ENCODE measurements around the gene SNRNP70.
A peak's percentile ranks its signal among the peaks of the same experiment; 100 is the strongest.
"Not testable (repeated sequence)": the region's sequence is repeated elsewhere in the genome, so short reads cannot be mapped to it uniquely, and the experiment has no call there.

The SNRNP70 gene

GRCh38 chr19:49074869-49075268 lies 10.4 kb upstream of the SNRNP70 start:
- H3K9me3 Mint-ChIP-seq; H3K27ac Mint-ChIP-seq; H3K36me3 Mint-ChIP-seq; H3K4me3 Mint-ChIP-seq; DNase-seq (ENCODE audit: low spot score in 2 of 2); ATAC-seq (ENCODE audit: low read depth); H3K4me1 Mint-ChIP-seq: not testable (repeated sequence)
- peaks cover 25% of the 10 kb centered on the region for H3K27me3 Mint-ChIP-seq

- H3K9me3 Mint-ChIP-seq: no peaks in the 10 kb centered on the region
- peaks cover 12% of the 10 kb centered on the region for H3K27me3 Mint-ChIP-seq
- H3K4me3 Mint-ChIP-seq: no peak overlapping the region
- H3K36me3 Mint-ChIP-seq: no peaks in the 10 kb centered on the region
- H3K27ac Mint-ChIP-seq: no peak overlapping the region
- DNase-seq (ENCODE audit: low spot score in 2 of 2): no peak
- peaks cover 2% of the 10 kb centered on the region for H3K4me1 Mint-ChIP-seq
- no peak for ATAC-seq (ENCODE audit: low read depth)
Measured at GRCh38 chr19:49080392-49080791, 4.9 kb upstream of the SNRNP70 start.

- H3K36me3 Mint-ChIP-seq: no peaks in the 10 kb centered on the region
- ATAC-seq (ENCODE audit: low read depth): no peak
- no peaks in the 10 kb centered on the region for H3K9me3 Mint-ChIP-seq
- H3K27me3 Mint-ChIP-seq: peaks cover 8% of the 10 kb centered on the region
- peaks cover 4% of the 10 kb centered on the region for H3K4me1 Mint-ChIP-seq
- DNase-seq (ENCODE audit: low spot score in 2 of 2): no peak
- no peak overlapping the region for H3K4me3 Mint-ChIP-seq
- no peak overlapping the region for H3K27ac Mint-ChIP-seq
Measured at GRCh38 chr19:49081273-49081672, 4.0 kb upstream of the SNRNP70 start.

GRCh38 chr19:49084206-49085019 lies 838 bp upstream of the SNRNP70 start:
- Mint-ChIP-seq H3K27me3 (peaks cover 6% of the 10 kb centered on the region), H3K4me1 (peaks cover 14% of the 10 kb centered on the region), H3K36me3 (peaks cover 7% of the 10 kb centered on the region), H3K27ac (peak overlapping the region; percentile 77), H3K9me3 (no peaks in the 10 kb centered on the region), H3K4me3 (peak overlapping the region; percentile 94)
- ATAC-seq (ENCODE audit: low read depth): no peak
- no peak for DNase-seq (ENCODE audit: low spot score in 2 of 2)

GRCh38 chr19:49085868-49086232 lies 599 bp downstream of the SNRNP70 start:
- Mint-ChIP-seq H3K4me3 (peak overlapping the region; percentile 94), H3K4me1 (peaks cover 14% of the 10 kb centered on the region), H3K27me3 (peaks cover 2% of the 10 kb centered on the region), H3K36me3 (peaks cover 12% of the 10 kb centered on the region), H3K9me3 (no peaks in the 10 kb centered on the region), H3K27ac (peak overlapping the region; percentile 77)
- DNase-seq (ENCODE audit: low spot score in 2 of 2): no peak
- no peak for ATAC-seq (ENCODE audit: low read depth)

- H3K27ac Mint-ChIP-seq: peak overlapping the region; percentile 77
- H3K27me3 Mint-ChIP-seq: peaks cover 2% of the 10 kb centered on the region
- no peaks in the 10 kb centered on the region for H3K9me3 Mint-ChIP-seq
- ATAC-seq (ENCODE audit: low read depth) (no peak), DNase-seq (ENCODE audit: low spot score in 2 of 2) (no peak)
- H3K4me1 Mint-ChIP-seq: peaks cover 14% of the 10 kb centered on the region
- peaks cover 15% of the 10 kb centered on the region for H3K36me3 Mint-ChIP-seq
- peak overlapping the region; percentile 94 for H3K4me3 Mint-ChIP-seq
Measured at GRCh38 chr19:49086296-49086695, 1.0 kb downstream of the SNRNP70 start.

GRCh38 chr19:49091391-49092038 lies 6.3 kb downstream of the SNRNP70 start:
- no peak for DNase-seq (ENCODE audit: low spot score in 2 of 2)
- peaks cover 31% of the 10 kb centered on the region for H3K36me3 Mint-ChIP-seq
- no peak overlapping the region for H3K4me3 Mint-ChIP-seq
- H3K27ac Mint-ChIP-seq: no peak overlapping the region
- no peak for ATAC-seq (ENCODE audit: low read depth)
- H3K9me3 Mint-ChIP-seq: no peaks in the 10 kb centered on the region
- no peaks in the 10 kb centered on the region for H3K27me3 Mint-ChIP-seq
- peaks cover 8% of the 10 kb centered on the region for H3K4me1 Mint-ChIP-seq

GRCh38 chr19:49092686-49093085 lies 7.4 kb downstream of the SNRNP70 start:
- H3K4me3 Mint-ChIP-seq: no peak overlapping the region

GRCh38 chr19:49094505-49095482 lies 9.5 kb downstream of the SNRNP70 start:
- H3K9me3 Mint-ChIP-seq: no peaks in the 10 kb centered on the region
- DNase-seq (ENCODE audit: low spot score in 2 of 2): no peak
- H3K27ac Mint-ChIP-seq: peak overlapping the region; percentile 35

More at GRCh38 chr19:49092686-49093085, 7.4 kb downstream of the SNRNP70 start:
- Mint-ChIP-seq H3K36me3 (peaks cover 26% of the 10 kb centered on the region), H3K27me3 (no peaks in the 10 kb centered on the region), H3K9me3 (no peaks in the 10 kb centered on the region), H3K27ac (no peak overlapping the region), H3K4me1 (no peaks in the 10 kb centered on the region)
- ATAC-seq (ENCODE audit: low read depth): no peak
- no peak for DNase-seq (ENCODE audit: low spot score in 2 of 2)

GRCh38 chr19:49097453-49098288 lies 12.4 kb downstream of the SNRNP70 start:
- peaks cover 2% of the 10 kb centered on the region for H3K4me1 Mint-ChIP-seq
- H3K9me3 Mint-ChIP-seq: no peaks in the 10 kb centered on the region
- H3K4me3 Mint-ChIP-seq: no peak overlapping the region
- DNase-seq (ENCODE audit: low spot score in 2 of 2): peak; percentile 77 to 83
- peaks cover 34% of the 10 kb centered on the region for H3K36me3 Mint-ChIP-seq
- no peaks in the 10 kb centered on the region for H3K27me3 Mint-ChIP-seq
- H3K27ac Mint-ChIP-seq: no peak overlapping the region
- ATAC-seq (ENCODE audit: low read depth): peak; percentile 78

More at GRCh38 chr19:49094505-49095482, 9.5 kb downstream of the SNRNP70 start:
- H3K4me1 Mint-ChIP-seq: no peaks in the 10 kb centered on the region
- H3K36me3 Mint-ChIP-seq: peaks cover 33% of the 10 kb centered on the region
- no peak for ATAC-seq (ENCODE audit: low read depth)
- no peak overlapping the region for H3K4me3 Mint-ChIP-seq
- no peaks in the 10 kb centered on the region for H3K27me3 Mint-ChIP-seq

- no peaks in the 10 kb centered on the region for H3K9me3 Mint-ChIP-seq
- ATAC-seq (ENCODE audit: low read depth): no peak
- H3K36me3 Mint-ChIP-seq: peaks cover 34% of the 10 kb centered on the region
- H3K27me3 Mint-ChIP-seq: no peaks in the 10 kb centered on the region
- H3K4me1 Mint-ChIP-seq: peaks cover 2% of the 10 kb centered on the region
- H3K27ac Mint-ChIP-seq: no peak overlapping the region
- no peak overlapping the region for H3K4me3 Mint-ChIP-seq
- no peak for DNase-seq (ENCODE audit: low spot score in 2 of 2)
Measured at GRCh38 chr19:49098795-49099194, 13.5 kb downstream of the SNRNP70 start.

- DNase-seq (ENCODE audit: low spot score in 2 of 2) (no peak), ATAC-seq (ENCODE audit: low read depth) (no peak)
- no peaks in the 10 kb centered on the region for H3K9me3 Mint-ChIP-seq
- H3K4me3 Mint-ChIP-seq: no peak overlapping the region
- no peaks in the 10 kb centered on the region for H3K27me3 Mint-ChIP-seq
- H3K27ac Mint-ChIP-seq: no peak overlapping the region
- peaks cover 7% of the 10 kb centered on the region for H3K4me1 Mint-ChIP-seq
- peaks cover 30% of the 10 kb centered on the region for H3K36me3 Mint-ChIP-seq
Measured at GRCh38 chr19:49101160-49101559, 15.9 kb downstream of the SNRNP70 start.

- H3K36me3 Mint-ChIP-seq: peaks cover 37% of the 10 kb centered on the region
- no peaks in the 10 kb centered on the region for H3K9me3 Mint-ChIP-seq
- H3K4me3 Mint-ChIP-seq: no peak overlapping the region
- H3K27me3 Mint-ChIP-seq: no peaks in the 10 kb centered on the region
- ATAC-seq (ENCODE audit: low read depth) (no peak), DNase-seq (ENCODE audit: low spot score in 2 of 2) (no peak)
- no peak overlapping the region for H3K27ac Mint-ChIP-seq
- H3K4me1 Mint-ChIP-seq: peaks cover 10% of the 10 kb centered on the region
Measured at GRCh38 chr19:49102303-49102702, 17.1 kb downstream of the SNRNP70 start.

Data from memory B cell (primary cell).